Smooth muscle cell of the brain vasculature (primary cell): ENCODE results near the gene CLSTN1.

Source experiments
- DNase-seq: peaks from one replicate; pipeline ENCODE4 v3.0.0-alpha.2; 2012; ENCODE audit warnings: low read depth, low spot score

CLSTN1 gene

DNA sequence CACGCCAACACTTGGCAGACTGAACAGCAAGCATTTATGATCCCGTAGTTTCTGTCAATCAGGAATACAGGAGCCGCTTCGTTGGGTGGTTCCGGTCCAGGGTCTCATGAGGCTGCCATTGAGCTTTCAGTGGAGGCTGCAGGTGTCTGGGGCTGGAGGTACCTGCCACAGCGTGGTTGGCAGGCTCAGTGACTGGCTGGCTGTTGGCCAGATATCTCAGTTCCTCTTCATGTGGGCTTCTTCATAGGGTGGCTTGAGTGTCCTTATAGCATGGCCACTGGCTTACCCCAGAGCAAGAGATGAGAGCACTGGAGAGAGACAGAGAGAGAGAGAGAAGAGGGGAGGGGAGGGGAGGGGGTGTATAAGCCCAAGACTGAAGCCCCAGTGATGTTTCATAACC lies 142.9 kb downstream of the CLSTN1 start:
- no peak for DNase-seq

DNA sequence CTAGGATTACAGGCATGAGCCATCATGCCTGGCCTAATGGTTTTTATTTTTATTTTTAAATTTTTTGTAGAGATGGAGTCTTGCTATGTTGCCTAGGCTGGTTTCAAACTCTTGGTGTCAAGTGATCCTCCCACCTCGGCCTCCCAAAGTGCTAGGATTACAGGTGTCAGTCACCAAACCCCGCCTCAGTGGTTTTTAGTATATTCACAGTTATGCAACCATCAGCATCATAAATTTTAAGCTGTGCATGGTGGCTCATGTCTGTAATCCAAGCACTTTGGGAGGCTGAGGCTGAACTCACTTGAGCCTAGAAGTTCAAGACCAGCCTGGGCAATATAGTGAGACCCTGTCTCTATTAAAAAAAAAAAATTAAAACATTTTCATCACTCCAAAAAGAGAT lies 143.7 kb downstream of the CLSTN1 start:
- DNase-seq = no peak
